NCI-H1105 treated with DMSO at 0.1 percent for 48 hours (cell line): ENCODE measurements around the gene FNDC8.
"Not testable (repeated sequence)": the region's sequence is repeated elsewhere in the genome, so short reads cannot be mapped to it uniquely, and the experiment has no call there.

ENCODE experiments used
- DNase-seq: peaks from one replicate; lab custom pipeline; 2025; lab: John Stamatoyannopoulos, UW

The FNDC8 gene

DNA sequence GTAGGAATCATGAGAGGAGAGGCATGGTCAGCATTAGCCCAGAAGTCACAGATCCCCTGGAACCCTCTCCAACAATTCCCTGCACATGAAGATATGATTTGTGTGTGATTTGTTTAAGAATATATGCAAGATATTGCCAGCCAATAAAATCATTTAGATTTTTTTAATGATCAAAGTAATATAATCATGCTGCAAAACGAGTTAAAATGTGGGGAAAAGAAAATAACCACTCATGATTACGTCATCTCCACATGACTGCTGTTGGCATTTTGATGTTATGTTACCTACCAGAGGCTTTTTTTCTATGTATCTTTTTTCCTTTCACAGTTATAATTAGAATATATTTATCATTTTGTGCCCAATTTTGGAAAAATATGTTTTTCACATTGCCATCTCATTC lies 50.4 kb downstream of the FNDC8 start:
- DNase-seq, result no peak

DNA sequence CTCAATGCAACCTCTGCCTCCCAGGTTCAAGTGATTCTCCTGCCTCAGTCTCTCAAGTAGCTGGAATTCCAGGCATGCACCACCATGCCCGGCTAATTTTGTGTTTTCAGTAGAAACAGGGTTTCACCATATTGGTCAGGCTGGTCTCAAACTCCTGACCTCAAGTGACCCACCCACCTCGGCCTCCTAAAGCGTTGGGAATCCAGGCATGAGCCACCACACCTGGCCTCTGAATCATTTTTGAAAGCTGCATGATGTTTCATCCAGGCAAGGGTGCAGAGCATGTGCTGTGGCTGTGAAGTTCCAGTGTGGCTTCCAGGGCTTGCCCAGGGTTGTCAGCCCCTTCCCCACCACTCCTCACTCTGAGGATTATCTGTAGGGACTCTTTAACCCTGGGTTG lies 50.9 kb downstream of the FNDC8 start:
- DNase-seq, result not testable (repeated sequence)

DNA sequence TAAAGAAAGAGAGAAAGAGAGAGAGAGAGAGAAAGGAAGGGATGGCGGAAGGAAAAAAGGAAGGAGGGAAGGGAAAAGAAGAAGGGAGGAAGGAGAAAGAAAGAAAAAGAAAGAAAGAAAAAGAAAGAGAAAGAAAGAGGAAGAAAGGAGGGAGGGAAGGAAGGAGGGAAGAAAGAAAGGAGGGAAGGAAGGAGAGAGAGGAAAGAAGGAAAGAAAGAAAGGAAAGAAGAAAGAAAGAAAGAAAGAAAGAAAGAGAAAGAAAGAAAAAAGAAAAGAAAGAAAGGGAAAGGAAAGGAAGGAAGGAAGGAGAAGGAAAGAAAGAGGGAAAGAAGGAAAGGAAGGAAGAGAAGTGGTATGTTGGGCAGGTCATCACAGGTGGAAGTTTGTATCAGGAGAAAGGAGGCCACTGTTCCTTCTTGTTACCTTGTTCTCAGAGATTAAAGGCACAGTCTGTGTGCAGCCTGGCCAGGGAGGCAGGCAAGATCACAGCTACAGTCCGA lies 53.5 kb downstream of the FNDC8 start:
- no peak for DNase-seq

DNA sequence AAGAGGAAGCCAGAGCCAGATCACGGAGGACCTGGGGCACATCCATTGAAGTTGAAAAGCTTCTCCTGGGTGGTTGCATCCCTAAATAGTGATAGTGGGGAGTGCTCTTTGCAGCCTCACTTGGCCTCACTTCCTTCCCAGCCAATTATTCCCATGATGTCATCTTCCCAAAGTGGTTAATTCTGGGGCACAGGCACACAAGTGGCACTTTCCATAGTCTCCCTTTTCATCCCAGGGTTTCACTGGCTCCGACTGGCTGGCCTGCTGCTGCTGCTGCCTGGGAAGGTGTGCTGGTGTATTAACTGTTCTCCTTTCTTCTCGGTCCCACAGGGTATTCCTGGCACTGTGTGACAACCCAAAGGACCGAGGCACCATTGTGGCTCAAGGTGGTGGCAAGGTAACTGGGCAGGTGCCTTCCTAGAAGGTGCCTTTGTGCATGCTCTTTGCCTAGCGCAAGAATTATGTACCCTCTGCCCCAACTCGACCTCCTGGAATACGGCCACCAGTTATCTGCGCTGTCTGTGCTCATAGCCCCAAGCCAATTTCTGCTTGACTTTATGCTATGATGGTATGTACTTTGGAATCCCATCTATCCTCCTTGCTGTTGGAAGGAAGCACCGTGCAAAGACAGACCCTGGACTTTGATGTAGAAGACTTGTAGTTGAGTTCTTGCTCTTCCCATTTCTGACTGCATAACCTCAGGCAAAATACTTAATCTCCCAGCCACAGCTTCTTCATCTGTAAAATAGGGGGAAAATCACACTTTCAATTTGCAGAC lies 54.4 kb downstream of the FNDC8 start:
- DNase-seq, result no peak

DNA sequence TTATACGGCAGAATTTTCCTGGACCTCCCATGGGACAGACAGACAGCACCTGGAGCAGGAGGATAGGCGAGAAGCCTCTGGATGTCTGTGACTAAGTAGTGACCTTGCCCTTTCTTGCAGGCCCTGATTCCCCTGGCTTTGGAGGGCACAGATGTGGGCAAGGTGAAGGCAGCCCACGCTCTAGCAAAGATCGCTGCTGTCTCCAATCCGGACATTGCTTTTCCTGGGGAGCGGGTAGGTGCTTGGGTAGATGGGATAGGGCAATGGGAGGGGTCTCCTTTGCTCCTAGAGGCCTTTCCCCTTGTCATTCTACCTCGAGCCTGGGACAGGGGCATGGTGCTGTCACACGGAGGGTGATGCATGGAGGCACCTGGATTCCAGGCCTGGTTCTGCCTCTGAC lies 55.5 kb downstream of the FNDC8 start:
- no peak for DNase-seq

DNA sequence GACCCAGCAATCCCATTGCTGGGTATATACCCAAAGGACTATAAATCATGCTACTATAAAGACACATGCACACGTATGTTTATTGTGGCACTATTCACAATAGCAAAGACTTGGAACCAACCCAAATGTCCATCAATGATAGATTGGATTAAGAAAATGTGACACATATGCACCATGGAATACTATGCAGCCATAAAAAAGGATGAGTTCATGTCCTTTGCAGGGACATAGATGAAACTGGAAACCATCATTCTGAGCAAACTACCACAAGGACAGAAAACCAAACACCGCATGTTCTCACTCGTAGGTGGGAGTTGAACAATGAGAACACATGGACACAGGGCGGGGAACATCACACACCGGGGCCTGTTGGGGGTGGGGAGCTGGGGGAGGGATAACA lies 58.0 kb downstream of the FNDC8 start:
- DNase-seq, result not testable (repeated sequence)
